ENCODE measurements around the gene RAB23. TPM values are rescaled to one million over a fixed set of nuclear protein-coding genes. Genes with fewer than 3 reads are reported as not detected.

Gene RAB23
- total and polyA plus RNA-seq, 2 experiments from 2014 or later, result 11.9 to 14.7 TPM

GRCh38 chr6:57209030-57209429 is 13.1 kb downstream of the RAB23 start:
- Histone ChIP-seq H3K4me1 (ENCODE audit: low read depth) (no peaks in the 10 kb centered on the region), H3K36me3 (no peaks in the 10 kb centered on the region), H3K27me3 (no peaks in the 10 kb centered on the region), H3K9me3 (ENCODE audit: low read depth) (no peaks in the 10 kb centered on the region), H3K4me3 (no peak overlapping the region), H3K27ac (no peak overlapping the region)
- TF ChIP-seq, protein P1, sequence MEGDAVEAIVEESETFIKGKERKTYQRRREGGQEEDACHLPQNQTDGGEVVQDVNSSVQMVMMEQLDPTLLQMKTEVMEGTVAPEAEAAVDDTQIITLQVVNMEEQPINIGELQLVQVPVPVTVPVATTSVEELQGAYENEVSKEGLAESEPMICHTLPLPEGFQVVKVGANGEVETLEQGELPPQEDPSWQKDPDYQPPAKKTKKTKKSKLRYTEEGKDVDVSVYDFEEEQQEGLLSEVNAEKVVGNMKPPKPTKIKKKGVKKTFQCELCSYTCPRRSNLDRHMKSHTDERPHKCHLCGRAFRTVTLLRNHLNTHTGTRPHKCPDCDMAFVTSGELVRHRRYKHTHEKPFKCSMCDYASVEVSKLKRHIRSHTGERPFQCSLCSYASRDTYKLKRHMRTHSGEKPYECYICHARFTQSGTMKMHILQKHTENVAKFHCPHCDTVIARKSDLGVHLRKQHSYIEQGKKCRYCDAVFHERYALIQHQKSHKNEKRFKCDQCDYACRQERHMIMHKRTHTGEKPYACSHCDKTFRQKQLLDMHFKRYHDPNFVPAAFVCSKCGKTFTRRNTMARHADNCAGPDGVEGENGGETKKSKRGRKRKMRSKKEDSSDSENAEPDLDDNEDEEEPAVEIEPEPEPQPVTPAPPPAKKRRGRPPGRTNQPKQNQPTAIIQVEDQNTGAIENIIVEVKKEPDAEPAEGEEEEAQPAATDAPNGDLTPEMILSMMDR (IDR thresholded peaks at IDR 0.05; ENCODE audit: low read depth, low read length), result no peak
- no peak for DNase-seq (ENCODE audit: low read depth in 1 of 2, low spot score in 1 of 2)

GRCh38 chr6:57207872-57208271 is 14.2 kb downstream of the RAB23 start:
- Histone ChIP-seq H3K4me3 (no peak overlapping the region), H3K27ac (no peak overlapping the region), H3K4me1 (ENCODE audit: low read depth) (no peaks in the 10 kb centered on the region), H3K36me3 (no peaks in the 10 kb centered on the region), H3K27me3 (no peaks in the 10 kb centered on the region), H3K9me3 (ENCODE audit: low read depth) (no peaks in the 10 kb centered on the region)
- TF ChIP-seq, protein P1 (IDR thresholded peaks at IDR 0.05; ENCODE audit: low read depth, low read length), result no peak
- peak in 1 of 2 donors; percentile 28 for DNase-seq (ENCODE audit: low read depth in 1 of 2, low spot score in 1 of 2)

DNA sequence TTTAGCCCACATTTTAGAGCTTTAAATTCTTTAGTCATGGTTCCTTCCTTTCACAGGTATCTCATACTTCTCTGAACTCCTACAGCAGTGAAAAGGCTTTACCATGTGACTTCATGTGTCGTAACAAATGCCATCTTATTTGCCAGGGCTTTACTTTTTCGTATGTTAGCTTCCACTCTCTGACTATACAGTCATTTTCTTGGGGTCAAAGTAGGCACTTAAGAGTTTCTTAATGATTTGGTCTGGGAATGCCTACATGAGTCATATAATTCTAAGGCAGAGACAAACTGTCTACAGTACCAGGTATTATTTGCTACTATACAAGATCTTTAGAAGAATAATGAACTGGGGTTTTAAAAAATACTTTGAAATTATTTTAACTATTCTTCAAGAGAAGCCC is 15.0 kb downstream of the RAB23 start:
- peak in 1 of 2 donors; percentile 38 for DNase-seq (ENCODE audit: low read depth in 1 of 2, low spot score in 1 of 2)
- H3K27ac ChIP-seq, result no peak overlapping the region
- H3K9me3 ChIP-seq (ENCODE audit: low read depth), result no peaks in the 10 kb centered on the region
- no peaks in the 10 kb centered on the region for H3K27me3 ChIP-seq
- TF ChIP-seq, protein P1 (IDR thresholded peaks at IDR 0.05; ENCODE audit: low read depth, low read length), result no peak
- no peaks in the 10 kb centered on the region for H3K4me1 ChIP-seq (ENCODE audit: low read depth)
- no peak overlapping the region for H3K4me3 ChIP-seq
- no peaks in the 10 kb centered on the region for H3K36me3 ChIP-seq

- no peak overlapping the region for H3K4me3 ChIP-seq
- no peaks in the 10 kb centered on the region for H3K36me3 ChIP-seq
- no peaks in the 10 kb centered on the region for H3K9me3 ChIP-seq (ENCODE audit: low read depth)
- no peaks in the 10 kb centered on the region for H3K4me1 ChIP-seq (ENCODE audit: low read depth)
- TF ChIP-seq, protein P1 (IDR thresholded peaks at IDR 0.05; ENCODE audit: low read depth, low read length), result no peak
- no peak overlapping the region for H3K27ac ChIP-seq
- H3K27me3 ChIP-seq, result no peaks in the 10 kb centered on the region
- DNase-seq (ENCODE audit: low read depth in 1 of 2, low spot score in 1 of 2), result no peak
Observed at GRCh38 chr6:57205550-57206328, 16.4 kb downstream of the RAB23 start.

DNA sequence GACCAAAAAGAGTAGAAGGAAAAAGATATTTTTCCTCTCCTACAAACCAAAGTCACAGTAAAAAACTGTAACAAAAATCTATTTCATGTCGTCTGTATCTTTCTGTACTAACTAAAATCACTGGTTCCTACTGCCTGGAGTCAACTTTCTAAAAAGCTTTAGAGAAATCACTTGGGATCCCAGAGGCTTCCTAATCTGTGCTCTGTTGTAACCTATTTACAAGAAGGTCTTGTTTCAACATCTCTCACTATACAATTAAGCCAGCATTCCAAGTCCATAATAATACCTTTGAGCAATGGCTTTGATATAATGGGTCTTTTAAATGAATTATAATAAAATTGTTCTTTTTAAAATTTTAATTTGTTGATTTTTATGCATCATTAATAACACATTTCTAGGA is 20.4 kb downstream of the RAB23 start:
- H3K27me3 ChIP-seq, result no peaks in the 10 kb centered on the region
- H3K36me3 ChIP-seq, result no peaks in the 10 kb centered on the region
- no peaks in the 10 kb centered on the region for H3K4me1 ChIP-seq (ENCODE audit: low read depth)
- peak in 1 of 2 donors; percentile 40 for DNase-seq (ENCODE audit: low read depth in 1 of 2, low spot score in 1 of 2)
- no peaks in the 10 kb centered on the region for H3K9me3 ChIP-seq (ENCODE audit: low read depth)
- TF ChIP-seq, protein P1 (IDR thresholded peaks at IDR 0.05; ENCODE audit: low read depth, low read length), result no peak
- H3K4me3 ChIP-seq, result no peak overlapping the region
- no peak overlapping the region for H3K27ac ChIP-seq

Data from cardiac muscle cell (in vitro differentiated cells and primary cell).